NCI-H524 treated with DMSO at 0.1 percent for 48 hours (cell line): ENCODE data around the gene UBE2S.
A peak's percentile ranks its signal among the peaks of the same experiment; 100 is the strongest.

Experiments used
- DNase-seq: peaks from one replicate; lab custom pipeline; 2025; lab: John Stamatoyannopoulos, UW

Gene UBE2S

DNA sequence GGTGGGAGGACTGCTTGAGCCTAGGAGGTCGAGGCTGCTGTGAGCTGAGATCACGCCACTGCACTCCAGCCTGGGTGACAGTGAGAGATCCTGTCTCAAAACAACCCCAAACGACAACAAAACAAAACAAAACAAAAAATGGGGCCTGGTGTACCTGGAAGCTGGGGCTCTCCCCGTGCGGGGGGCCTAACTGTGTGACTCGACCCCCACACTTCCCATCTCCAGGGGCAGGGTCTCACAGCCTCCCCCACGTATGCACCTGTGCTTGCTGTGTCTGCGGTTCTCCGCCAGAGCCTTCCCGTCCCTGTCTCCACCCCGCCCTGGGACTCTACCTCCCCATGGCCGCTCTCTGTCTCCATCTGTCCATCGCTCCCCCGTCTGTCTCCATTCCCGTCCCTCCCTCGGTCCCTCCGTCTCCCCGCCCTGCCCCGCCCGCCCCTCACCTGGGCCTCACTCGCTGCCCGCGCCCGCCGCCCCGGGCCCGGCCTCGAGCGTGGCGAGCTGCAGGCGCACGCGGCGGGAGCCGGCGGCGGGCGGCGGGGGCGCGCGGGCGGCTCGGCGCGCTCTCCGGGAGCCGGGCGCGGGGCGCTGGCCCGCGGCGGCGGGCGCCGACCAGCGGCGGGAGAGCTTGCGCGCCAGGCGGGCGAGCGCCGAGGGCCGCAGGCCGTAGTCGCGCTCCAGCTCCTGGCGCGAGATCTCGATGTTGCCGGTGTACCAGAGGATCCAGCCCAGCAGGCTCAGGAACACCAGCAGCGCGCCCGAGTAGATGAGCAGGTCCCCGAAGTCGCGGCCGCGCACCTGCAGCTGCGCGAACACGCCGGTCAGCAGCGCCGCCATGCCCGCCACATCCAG, 24.1 kb downstream of the UBE2S start:
- DNase-seq, result no peak

DNA sequence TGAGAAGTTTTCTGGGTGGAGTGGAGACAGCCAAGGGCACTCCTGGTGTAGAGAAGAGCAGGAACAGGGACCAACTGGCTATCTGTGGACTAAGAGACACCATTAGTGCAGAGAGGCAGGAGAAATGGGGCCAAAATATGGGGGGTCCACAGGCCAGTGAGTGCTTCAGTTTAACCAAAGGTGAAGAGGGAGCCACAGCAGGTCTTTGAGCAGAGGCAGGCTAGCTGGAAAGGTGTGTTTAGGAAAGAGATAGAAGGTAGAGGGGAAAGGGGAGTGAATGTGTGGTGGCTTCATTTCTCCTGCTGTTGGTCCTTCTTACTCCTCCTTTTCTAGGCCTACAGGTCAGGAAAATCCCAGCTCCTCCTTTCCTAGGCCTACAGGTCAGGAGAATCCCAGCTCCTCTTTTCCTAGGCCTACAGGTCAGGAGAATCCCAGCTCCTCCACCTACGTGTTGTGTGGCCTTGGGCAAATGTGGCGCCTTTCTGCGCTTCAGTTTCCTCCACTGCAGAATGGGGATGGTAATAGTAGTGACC, 25.0 kb downstream of the UBE2S start:
- DNase-seq, result no peak

DNA sequence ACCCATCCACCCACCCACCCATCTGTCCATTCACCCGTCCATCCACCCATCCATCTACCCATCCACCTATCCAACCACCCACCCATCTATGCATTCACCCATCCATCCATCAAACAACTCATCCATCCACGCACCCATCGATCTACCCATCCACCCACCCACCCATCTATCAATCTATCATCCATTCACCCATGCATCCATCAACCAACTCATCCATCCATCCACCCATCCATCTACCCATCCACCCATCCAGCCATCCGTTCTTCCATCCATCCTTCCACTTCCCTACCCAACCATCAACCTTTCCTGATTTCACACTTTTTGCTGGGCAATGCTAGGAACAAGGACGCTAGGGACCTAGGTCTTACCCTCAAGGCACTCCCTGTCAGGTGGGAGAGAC, 25.6 kb downstream of the UBE2S start:
- no peak for DNase-seq

- DNase-seq, result peak; percentile 76
Measured at GRCh38 chr19:55379174-55379573, 28.4 kb downstream of the UBE2S start.

DNA sequence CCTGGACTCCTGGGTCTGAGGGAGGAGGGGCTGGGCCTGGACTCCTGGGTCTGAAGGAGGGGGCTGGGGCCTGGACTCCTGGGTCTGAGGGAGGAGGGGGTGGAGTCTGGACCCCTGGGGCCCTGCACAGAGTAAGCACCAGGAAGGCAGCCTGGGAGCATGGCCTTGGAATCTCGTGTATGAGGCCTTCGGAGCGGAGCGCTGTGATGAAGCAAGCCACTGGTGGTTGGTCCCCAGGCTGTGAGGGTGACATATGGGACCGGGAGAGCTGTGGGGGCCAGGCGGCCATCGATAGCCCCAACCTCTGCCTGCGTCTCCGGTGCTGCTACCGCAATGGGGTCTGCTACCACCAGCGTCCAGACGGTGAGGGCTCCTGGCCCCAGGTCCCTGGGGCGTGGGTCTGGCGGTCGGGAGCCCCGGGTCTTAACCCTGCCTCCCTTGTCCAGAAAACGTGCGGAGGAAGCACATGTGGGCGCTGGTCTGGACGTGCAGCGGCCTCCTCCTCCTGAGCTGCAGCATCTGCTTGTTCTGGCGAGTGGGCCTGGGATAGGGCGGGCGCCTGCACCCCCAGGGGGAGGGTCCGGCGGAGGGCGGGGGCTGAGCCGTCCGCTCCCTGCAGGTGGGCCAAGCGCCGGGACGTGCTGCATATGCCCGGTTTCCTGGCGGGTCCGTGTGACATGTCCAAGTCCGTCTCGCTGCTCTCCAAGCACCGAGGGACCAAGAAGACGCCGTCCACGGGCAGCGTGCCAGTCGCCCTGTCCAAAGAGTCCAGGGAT, 30.0 kb downstream of the UBE2S start:
- DNase-seq, result no peak

DNA sequence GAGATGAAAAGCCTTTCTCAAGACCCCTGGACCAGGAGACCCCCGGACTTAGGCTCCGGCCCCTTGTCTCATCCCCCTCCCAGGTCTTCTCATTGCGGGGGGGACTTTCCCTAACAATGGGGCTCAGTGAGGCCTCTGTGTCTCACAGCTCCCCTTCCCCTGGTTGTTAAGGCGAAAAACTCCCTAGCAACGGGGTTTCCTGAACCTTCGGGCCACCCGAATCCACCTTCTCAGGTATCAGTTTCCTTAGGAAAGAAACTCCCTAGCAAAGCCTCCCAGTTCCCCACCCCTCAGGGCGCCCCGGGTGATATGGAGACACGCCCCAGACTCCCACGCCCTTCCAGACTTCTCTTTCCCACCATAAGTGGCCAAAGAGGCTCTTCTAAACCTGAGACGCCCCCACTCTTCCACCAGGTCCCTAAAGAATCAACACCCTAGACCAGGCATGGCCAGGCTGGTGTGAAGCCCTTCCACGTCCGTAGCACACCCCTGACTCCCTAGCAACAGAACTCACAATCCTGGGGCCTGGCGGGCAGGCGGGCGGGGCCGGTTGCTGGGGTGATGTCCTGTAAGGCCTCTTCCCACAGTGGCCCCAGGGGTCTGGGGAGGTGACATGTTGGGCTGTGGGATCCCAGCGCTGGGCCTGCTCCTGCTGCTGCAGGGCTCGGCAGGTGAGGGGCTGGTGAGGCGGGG, 31.2 kb downstream of the UBE2S start, which contains the start of gene TMEM190:
Gene TMEM190 (plus strand): TSS at position 586 of the 693 bp plus-strand sequence. CDS start 28 bp downstream, at position 614.
- no peak for DNase-seq

DNA sequence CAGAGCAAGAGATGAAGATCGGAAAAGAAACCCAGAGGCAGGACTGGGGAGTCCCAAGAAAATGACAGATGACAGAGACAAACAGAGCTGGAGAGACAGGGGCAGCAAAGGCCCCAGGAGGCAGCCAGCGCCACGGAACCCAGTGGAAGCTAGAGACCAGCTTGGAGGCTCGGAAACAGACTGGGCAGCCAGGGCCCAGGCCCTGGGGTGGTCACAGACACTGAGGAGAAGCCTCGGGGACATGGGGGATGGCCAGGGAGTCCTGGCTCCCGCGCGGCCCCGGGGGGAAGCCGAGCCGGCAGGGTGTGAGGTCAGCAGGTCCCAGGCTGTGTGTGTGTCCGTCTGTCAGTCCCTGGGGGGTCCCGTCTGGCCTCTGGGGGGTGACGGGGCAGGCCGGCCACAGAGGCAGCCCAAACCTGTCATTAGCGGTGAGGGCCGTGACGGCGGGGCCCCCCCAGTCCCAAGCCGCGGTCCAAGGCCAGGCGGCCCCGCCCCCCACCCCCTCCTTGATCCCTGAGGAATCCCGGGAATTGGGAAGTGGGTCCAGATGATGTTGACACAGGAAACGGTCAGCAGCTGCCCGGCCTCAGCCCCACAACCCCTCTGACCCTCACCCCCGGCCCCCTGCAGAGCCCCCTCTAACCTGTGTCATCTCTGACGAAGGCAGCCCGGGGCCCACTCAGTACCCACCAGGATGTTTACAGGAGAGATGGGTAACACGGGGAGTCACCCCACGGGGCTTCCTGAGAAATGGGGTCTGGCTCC, 33.4 kb downstream of the UBE2S start:
- no peak for DNase-seq

DNA sequence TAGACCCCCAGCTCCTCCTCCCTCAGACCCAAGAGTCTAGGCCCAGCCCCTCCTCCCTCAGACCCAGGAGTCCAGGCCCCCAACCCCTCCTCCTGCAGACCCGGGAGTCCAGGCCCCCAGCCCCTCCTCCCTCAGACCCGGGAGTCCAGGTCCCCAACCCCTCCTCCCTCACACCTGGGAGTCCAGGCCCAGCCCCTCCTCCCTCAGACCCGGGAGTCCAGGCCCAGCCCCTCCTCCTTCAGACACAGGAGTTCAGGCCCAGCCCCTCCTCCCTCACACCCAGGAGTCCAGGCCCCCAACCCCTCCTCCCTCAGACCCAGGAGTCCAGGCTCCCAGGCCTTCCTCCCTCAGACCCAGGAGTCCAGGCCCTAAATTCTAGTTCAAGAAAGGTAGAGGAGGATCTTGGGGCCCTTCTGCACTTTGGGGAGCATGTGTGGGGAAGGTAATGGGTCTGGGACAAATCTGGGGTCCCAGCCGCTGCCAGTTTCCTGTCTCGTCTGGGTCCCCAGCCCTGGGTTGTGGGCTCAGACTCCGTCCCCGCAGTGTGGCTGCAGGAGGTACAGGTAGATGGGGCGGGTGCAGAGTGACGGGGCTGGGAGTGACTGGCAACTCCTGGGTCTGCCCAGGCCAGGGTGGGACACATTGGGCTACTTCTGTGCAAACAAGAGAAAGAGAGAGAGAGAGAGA, 34.1 kb downstream of the UBE2S start:
- DNase-seq, result no peak

DNA sequence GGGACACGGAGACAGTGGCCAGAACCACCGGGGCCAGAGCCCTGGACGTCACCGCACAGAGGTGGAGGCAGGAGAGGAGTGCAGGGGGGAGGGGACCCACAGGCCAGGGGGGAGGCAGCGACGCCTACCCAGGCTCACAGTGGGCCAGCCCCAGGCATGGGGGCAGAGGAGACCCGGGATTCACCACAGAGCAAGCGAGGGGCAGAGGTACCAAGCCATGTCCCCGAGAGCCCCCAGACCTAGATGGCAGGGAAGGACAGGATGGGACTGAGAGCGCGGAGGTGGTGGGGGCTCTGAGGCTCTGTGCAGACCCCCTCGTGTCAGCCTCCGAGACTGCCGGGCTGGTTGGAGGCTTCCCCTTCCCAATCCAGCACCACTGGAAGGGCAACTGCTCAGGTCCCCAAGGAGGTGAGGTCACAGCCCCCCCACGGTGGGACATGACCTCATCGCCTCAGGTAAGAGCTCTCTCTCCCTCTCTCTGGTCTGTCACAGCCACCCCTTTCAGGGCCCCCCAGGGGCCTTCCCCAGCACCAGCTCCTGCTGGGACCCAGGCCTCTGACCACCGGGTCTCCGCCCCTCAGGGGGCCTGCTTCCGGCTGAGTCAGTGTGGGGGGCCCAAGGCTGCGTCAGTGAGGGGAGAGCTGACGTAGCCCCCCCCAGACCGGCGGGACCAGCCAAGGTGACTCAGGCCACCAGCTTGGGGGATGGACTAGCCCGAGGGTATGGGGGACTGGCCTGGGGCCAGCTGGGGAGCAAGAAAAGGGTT, 35.1 kb downstream of the UBE2S start:
- no peak for DNase-seq

GRCh38 chr19:55370305-55370988, 37.1 kb downstream of the UBE2S start, which contains the start of gene IL11:
Gene IL11, minus strand, starts transcription at chr19:55370463. Its CDS starts 153 bp downstream, at chr19:55370310.
- no peak for DNase-seq

GRCh38 chr19:55369653-55370304, 37.8 kb downstream of the UBE2S start:
- DNase-seq, result peak; percentile 50

GRCh38 chr19:55368701-55369563, 38.7 kb downstream of the UBE2S start:
- DNase-seq, result no peak

- no peak for DNase-seq
Measured at GRCh38 chr19:55368106-55368505, 39.5 kb downstream of the UBE2S start.

GRCh38 chr19:55366790-55367189, 40.8 kb downstream of the UBE2S start:
- no peak for DNase-seq

DNA sequence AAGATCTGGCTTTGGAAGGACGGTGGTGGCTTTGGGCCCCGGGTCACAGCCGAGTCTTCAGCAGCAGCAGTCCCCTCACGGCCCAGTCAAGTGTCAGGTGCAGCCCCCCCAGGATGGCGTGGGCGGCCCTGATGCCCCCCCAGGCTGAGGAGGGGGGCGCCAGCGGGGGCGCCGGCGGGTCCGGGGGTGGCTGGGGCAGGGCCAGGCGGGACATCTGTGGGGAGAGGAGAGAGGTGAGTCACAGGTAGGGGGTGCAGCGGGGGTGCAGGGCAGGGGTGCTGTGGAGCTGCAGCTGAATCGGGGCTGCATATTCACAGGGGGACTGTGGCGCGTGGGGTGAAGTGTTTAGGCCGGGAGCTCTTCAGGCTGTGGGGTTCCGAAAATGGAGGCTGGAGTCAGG, 41.6 kb downstream of the UBE2S start:
- no peak for DNase-seq

DNA sequence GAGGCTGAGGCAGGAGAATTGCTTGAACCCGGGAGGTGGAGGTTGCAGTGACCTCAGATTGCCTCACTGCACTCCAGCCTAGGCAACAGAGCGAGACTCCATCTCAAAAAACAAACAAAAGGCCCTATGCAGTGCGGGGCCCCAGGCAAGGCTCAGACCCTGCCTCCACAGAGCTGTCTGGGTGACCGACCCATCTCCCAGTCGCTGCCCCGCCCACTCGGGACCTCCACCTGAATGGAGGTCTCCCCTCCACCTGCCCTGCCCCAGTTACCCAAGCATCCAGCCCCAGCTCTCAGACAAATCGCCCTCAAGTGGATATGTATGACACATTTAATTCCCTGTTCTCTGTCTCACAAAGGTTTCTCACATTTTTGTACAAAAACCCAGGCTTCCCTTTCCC, 42.3 kb downstream of the UBE2S start:
- no peak for DNase-seq

- DNase-seq, result no peak
Measured at GRCh38 chr19:55362990-55363716, 44.4 kb downstream of the UBE2S start, which contains the start of gene GARIN5B. Gene GARIN5B, minus strand, starts transcription at chr19:55363260. Its CDS starts 194 bp downstream, at chr19:55363066.
